Activated CD4-positive, alpha-beta memory T cell treated with anti-CD3 and anti-CD28 coated beads, Interleukin-2, amount 10 ng/mL, durations not matched to agents 7 days and 5 days (primary cell): ENCODE results near the gene CCDC149. TPM values are rescaled to one million over a fixed set of nuclear protein-coding genes. Genes with fewer than 3 reads are reported as not detected.

ENCODE experiments used
- CTCF ChIA-PET: fragments of 350-600 bp; sonication (Branson Sonifier 250); formaldehyde crosslinking; loops from one replicate; lab custom pipeline; 2021; ENCODE audit warnings: antibody characterized with exemption, inconsistent platforms; lab: Charles Lee
- POLR2A ChIA-PET: fragments of 350-600 bp; sonication (Branson Sonifier 250); formaldehyde crosslinking; loops from one replicate; lab custom pipeline; 2021; ENCODE audit warnings: antibody characterized with exemption; lab: Charles Lee
- DNase-seq: peaks from one replicate; pipeline ENCODE4 v3.0.0-alpha.2; 2020
- H3K27ac Mint-ChIP-seq: one replicate; pipeline ENCODE4 v1.8.0; 2021; ENCODE audit warnings: mild to moderate bottlenecking, mixed read lengths
- H3K27me3 Mint-ChIP-seq: one replicate; pipeline ENCODE4 v1.8.0; 2021; ENCODE audit warnings: mixed read lengths
- H3K36me3 Mint-ChIP-seq: one replicate; pipeline ENCODE4 v1.8.0; 2021; ENCODE audit warnings: low read depth, mixed read lengths
- H3K4me1 Mint-ChIP-seq: one replicate; pipeline ENCODE4 v1.8.0; 2021; ENCODE audit warnings: mixed read lengths
- H3K4me3 Mint-ChIP-seq: one replicate; pipeline ENCODE4 v1.8.0; 2021; ENCODE audit warnings: mild to moderate bottlenecking, mixed read lengths
- H3K9me3 Mint-ChIP-seq: one replicate; pipeline ENCODE4 v1.8.0; 2021; ENCODE audit warnings: mixed read lengths
- total RNA-seq, 2 experiments: library from RNA; stranded (reverse); gene quantifications; one replicate each; pipeline ENCODE4 v1.2.3, GENCODE V29; 2021

CCDC149 gene
- total RNA-seq, 2 experiments from 2014 or later, result not detected

DNA sequence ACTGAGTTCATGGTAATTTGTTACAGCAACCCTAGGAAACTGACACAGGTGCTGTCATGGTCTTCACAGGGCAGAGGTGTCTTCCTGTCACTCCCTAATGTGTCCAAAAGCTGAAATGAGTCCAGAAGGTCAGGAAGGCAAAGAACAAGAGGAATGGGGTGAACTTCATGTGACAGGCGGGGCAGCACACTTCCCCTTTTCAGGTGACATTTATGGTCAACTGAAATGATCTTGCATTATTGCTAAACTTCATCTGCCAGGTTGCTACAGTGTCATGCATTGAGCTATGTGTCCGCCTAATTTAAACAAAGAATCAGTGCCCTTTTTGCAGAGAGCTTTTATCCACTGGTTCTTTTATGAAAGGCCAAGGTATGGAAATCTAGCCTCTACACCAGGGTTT is 15.9 kb upstream of the CCDC149 start:
- no peaks in the 10 kb centered on the region for H3K27me3 Mint-ChIP-seq
- CTCF ChIA-PET, result no interaction called here
- POLR2A ChIA-PET, result no interaction called here
- H3K36me3 Mint-ChIP-seq, result no peaks in the 10 kb centered on the region
- no peaks in the 10 kb centered on the region for H3K9me3 Mint-ChIP-seq
- DNase-seq, result no peak
- no peak overlapping the region for H3K27ac Mint-ChIP-seq
- H3K4me1 Mint-ChIP-seq, result no peaks in the 10 kb centered on the region
- no peak overlapping the region for H3K4me3 Mint-ChIP-seq

GRCh38 chr4:24927049-24927448 is 14.2 kb upstream of the CCDC149 start:
- Mint-ChIP-seq H3K27ac (no peak overlapping the region), H3K9me3 (no peaks in the 10 kb centered on the region), H3K27me3 (no peaks in the 10 kb centered on the region), H3K4me1 (no peaks in the 10 kb centered on the region), H3K4me3 (no peak overlapping the region), H3K36me3 (no peaks in the 10 kb centered on the region)
- DNase-seq, result no peak
- ChIA-PET CTCF (no interaction called here), POLR2A (no interaction called here)

- no peaks in the 10 kb centered on the region for H3K9me3 Mint-ChIP-seq
- no peak overlapping the region for H3K27ac Mint-ChIP-seq
- no peak overlapping the region for H3K4me3 Mint-ChIP-seq
- CTCF ChIA-PET, result interaction anchor here (0.6 kb wide), 1 partner anchor 178 kb away, joined by 3 read pairs; no protein-coding TSS in a partner anchor
- H3K27me3 Mint-ChIP-seq, result no peaks in the 10 kb centered on the region
- DNase-seq, result no peak
- no peaks in the 10 kb centered on the region for H3K4me1 Mint-ChIP-seq
- no peaks in the 10 kb centered on the region for H3K36me3 Mint-ChIP-seq
- POLR2A ChIA-PET, result no interaction called here
Measured at GRCh38 chr4:24924309-24924781, 11.5 kb upstream of the CCDC149 start.

GRCh38 chr4:24923550-24923949 is 10.7 kb upstream of the CCDC149 start:
- ChIA-PET CTCF (interaction anchor here (0.6 kb wide), 1 partner anchor 179 kb away, joined by 3 read pairs; no protein-coding TSS in a partner anchor), POLR2A (no interaction called here)
- Mint-ChIP-seq H3K36me3 (no peaks in the 10 kb centered on the region), H3K27ac (no peak overlapping the region), H3K9me3 (no peaks in the 10 kb centered on the region), H3K4me1 (no peaks in the 10 kb centered on the region), H3K27me3 (no peaks in the 10 kb centered on the region), H3K4me3 (no peak overlapping the region)
- DNase-seq, result no peak

GRCh38 chr4:24923002-24923401 is 10.2 kb upstream of the CCDC149 start:
- no peaks in the 10 kb centered on the region for H3K4me1 Mint-ChIP-seq
- ChIA-PET CTCF (no interaction called here), POLR2A (no interaction called here)
- DNase-seq, result no peak
- no peaks in the 10 kb centered on the region for H3K9me3 Mint-ChIP-seq
- no peak overlapping the region for H3K4me3 Mint-ChIP-seq
- no peak overlapping the region for H3K27ac Mint-ChIP-seq
- H3K27me3 Mint-ChIP-seq, result no peaks in the 10 kb centered on the region
- H3K36me3 Mint-ChIP-seq, result no peaks in the 10 kb centered on the region

GRCh38 chr4:24922416-24922815 is 9.6 kb upstream of the CCDC149 start:
- H3K9me3 Mint-ChIP-seq, result no peaks in the 10 kb centered on the region
- H3K36me3 Mint-ChIP-seq, result no peaks in the 10 kb centered on the region
- no peak overlapping the region for H3K4me3 Mint-ChIP-seq
- ChIA-PET CTCF (no interaction called here), POLR2A (no interaction called here)
- no peak overlapping the region for H3K27ac Mint-ChIP-seq
- no peaks in the 10 kb centered on the region for H3K27me3 Mint-ChIP-seq
- no peak for DNase-seq
- H3K4me1 Mint-ChIP-seq, result no peaks in the 10 kb centered on the region

- Mint-ChIP-seq H3K27ac (no peak overlapping the region), H3K4me3 (no peak overlapping the region), H3K36me3 (no peaks in the 10 kb centered on the region), H3K9me3 (no peaks in the 10 kb centered on the region), H3K27me3 (no peaks in the 10 kb centered on the region), H3K4me1 (no peaks in the 10 kb centered on the region)
- CTCF ChIA-PET, result no interaction called here
- POLR2A ChIA-PET, result no interaction called here
- DNase-seq, result no peak
Measured at GRCh38 chr4:24921491-24921890, 8.6 kb upstream of the CCDC149 start.

- ChIA-PET CTCF (no interaction called here), POLR2A (no interaction called here)
- Mint-ChIP-seq H3K27me3 (peaks cover 2% of the 10 kb centered on the region), H3K9me3 (no peaks in the 10 kb centered on the region), H3K4me1 (no peaks in the 10 kb centered on the region), H3K4me3 (no peak overlapping the region), H3K27ac (no peak overlapping the region), H3K36me3 (no peaks in the 10 kb centered on the region)
- no peak for DNase-seq
Measured at GRCh38 chr4:24920008-24920407, 7.2 kb upstream of the CCDC149 start.

DNA sequence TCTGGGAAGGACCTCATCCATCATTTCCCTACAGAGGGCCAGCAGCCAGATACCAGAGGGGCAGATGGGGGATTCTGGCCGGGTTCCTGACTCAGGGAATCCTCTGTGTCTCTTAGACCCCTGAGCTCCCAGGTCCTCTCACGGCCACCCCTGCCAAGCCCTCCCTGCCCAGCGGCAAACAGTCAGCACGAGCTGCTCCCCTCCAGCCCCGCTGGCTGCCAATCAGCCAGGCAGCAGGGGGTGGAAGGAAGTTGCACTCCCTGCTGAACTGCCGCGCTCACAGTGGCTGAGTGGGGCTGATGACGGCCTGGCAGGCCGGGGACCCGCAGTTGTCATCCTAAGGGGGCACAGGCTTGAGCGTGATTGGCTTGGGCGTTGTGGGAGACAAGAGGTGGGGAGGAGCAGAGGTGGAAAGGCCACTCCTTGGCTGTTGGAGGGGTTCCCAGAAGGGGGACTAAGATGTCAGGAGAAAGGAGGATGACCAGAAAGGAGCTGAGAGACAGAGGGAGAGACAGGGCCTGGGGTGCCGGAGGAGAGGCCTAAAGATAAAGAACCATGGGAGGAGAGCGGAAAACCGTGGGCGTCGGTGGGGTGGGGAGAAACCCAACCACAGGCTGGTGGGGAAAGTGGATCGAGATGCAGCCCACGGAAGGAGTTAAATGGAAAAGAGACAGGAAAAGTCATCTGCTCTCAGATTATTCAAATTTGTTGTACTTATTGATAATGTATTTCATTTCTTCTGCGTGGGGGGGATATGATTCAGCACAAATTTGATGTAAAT is 4.4 kb upstream of the CCDC149 start:
- H3K27ac Mint-ChIP-seq, result no peak overlapping the region
- ChIA-PET CTCF (no interaction called here), POLR2A (no interaction called here)
- H3K4me1 Mint-ChIP-seq, result no peaks in the 10 kb centered on the region
- DNase-seq, result no peak
- no peaks in the 10 kb centered on the region for H3K9me3 Mint-ChIP-seq
- H3K36me3 Mint-ChIP-seq, result no peaks in the 10 kb centered on the region
- no peak overlapping the region for H3K4me3 Mint-ChIP-seq
- peaks cover 17% of the 10 kb centered on the region for H3K27me3 Mint-ChIP-seq

- H3K27me3 Mint-ChIP-seq, result peaks cover 28% of the 10 kb centered on the region
- no peak overlapping the region for H3K4me3 Mint-ChIP-seq
- H3K9me3 Mint-ChIP-seq, result no peaks in the 10 kb centered on the region
- no peak overlapping the region for H3K27ac Mint-ChIP-seq
- ChIA-PET POLR2A (no interaction called here), CTCF (no interaction called here)
- H3K4me1 Mint-ChIP-seq, result no peaks in the 10 kb centered on the region
- no peak for DNase-seq
- no peaks in the 10 kb centered on the region for H3K36me3 Mint-ChIP-seq
Measured at GRCh38 chr4:24915121-24915922, 2.5 kb upstream of the CCDC149 start.

GRCh38 chr4:24914460-24914859 is 1.6 kb upstream of the CCDC149 start:
- H3K4me3 Mint-ChIP-seq, result no peak overlapping the region
- H3K36me3 Mint-ChIP-seq, result no peaks in the 10 kb centered on the region
- H3K27ac Mint-ChIP-seq, result no peak overlapping the region
- no peak for DNase-seq
- peaks cover 28% of the 10 kb centered on the region for H3K27me3 Mint-ChIP-seq
- ChIA-PET CTCF (no interaction called here), POLR2A (no interaction called here)
- H3K4me1 Mint-ChIP-seq, result no peaks in the 10 kb centered on the region
- H3K9me3 Mint-ChIP-seq, result peaks cover 2% of the 10 kb centered on the region

DNA sequence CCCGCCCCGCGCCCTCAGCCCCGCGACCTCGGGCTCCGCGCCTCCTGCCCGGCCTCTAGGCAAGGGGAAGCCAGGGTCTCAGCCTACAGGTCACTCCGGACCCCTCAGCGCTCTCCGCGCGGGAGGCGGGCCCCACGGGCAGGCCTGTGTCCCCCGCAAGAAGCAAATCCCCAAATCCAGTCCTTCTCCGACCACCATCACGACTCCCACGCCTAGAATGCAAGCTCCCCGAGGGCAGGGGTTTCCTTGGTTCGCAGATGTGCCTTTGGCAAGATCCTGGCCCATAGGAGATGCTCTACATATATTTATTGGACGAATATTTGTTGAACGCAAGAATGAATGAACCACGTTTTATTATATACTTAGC is 260 bp upstream of the CCDC149 start:
- Mint-ChIP-seq H3K9me3 (peaks cover 2% of the 10 kb centered on the region), H3K27me3 (peaks cover 28% of the 10 kb centered on the region), H3K4me1 (no peaks in the 10 kb centered on the region), H3K4me3 (no peak overlapping the region), H3K27ac (no peak overlapping the region), H3K36me3 (no peaks in the 10 kb centered on the region)
- CTCF ChIA-PET, result no interaction called here
- DNase-seq, result no peak
- POLR2A ChIA-PET, result no interaction called here

GRCh38 chr4:24910499-24910898 is 2.3 kb downstream of the CCDC149 start:
- H3K27ac Mint-ChIP-seq, result no peak overlapping the region
- H3K27me3 Mint-ChIP-seq, result peaks cover 28% of the 10 kb centered on the region
- no peaks in the 10 kb centered on the region for H3K4me1 Mint-ChIP-seq
- ChIA-PET CTCF (no interaction called here), POLR2A (no interaction called here)
- peaks cover 2% of the 10 kb centered on the region for H3K9me3 Mint-ChIP-seq
- no peak for DNase-seq
- H3K36me3 Mint-ChIP-seq, result no peaks in the 10 kb centered on the region
- no peak overlapping the region for H3K4me3 Mint-ChIP-seq
